Astrocyte of the cerebellum (primary cell): ENCODE data around the gene ZCRB1.

Experiments
- DNase-seq: peaks from one replicate; pipeline ENCODE4 v3.0.0-alpha.2; 2011; ENCODE audit warnings: low read depth
- H3K4me3 ChIP-seq: 2 replicates; pipeline ENCODE4 v1.5.1; 2011; ENCODE audit warnings: mild to moderate bottlenecking, low read depth, low read length, moderate library complexity
- in situ Hi-C: cut with HindIII; loops from 2 replicates; pipeline ENCODE4 v1.10.0; 2017; ENCODE audit warnings: low sequenced_read_pairs
- TF ChIP-seq, protein P1 (sequence below): IDR thresholded peaks from 2 replicates; pipeline ENCODE4 v1.5.1; 2012; ENCODE audit warnings: low read length, low read depth, moderate library complexity, mild to moderate bottlenecking; ENCODE audit errors: missing control alignments

The ZCRB1 gene

DNA sequence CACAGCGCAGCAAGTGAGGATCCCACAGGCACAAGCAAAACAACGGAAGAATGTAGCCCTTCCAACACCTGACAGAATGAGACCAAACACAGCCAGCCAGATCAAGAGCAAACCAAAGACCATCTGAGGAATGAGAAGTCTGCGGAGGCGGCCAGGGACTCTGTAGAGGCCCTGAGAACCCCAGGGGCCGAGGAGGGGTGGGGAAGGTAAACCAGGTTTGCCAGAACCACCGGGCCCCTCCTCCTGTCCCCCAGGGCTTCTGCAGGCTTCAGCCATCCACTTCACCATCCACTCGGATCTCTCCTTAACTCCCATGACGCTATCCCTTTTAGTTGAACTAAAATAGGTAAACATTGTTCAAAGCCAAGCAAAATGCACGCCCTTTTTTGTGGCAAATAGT, 37.4 kb downstream of the ZCRB1 start:
- no peak for DNase-seq
- TF ChIP-seq, protein P1, sequence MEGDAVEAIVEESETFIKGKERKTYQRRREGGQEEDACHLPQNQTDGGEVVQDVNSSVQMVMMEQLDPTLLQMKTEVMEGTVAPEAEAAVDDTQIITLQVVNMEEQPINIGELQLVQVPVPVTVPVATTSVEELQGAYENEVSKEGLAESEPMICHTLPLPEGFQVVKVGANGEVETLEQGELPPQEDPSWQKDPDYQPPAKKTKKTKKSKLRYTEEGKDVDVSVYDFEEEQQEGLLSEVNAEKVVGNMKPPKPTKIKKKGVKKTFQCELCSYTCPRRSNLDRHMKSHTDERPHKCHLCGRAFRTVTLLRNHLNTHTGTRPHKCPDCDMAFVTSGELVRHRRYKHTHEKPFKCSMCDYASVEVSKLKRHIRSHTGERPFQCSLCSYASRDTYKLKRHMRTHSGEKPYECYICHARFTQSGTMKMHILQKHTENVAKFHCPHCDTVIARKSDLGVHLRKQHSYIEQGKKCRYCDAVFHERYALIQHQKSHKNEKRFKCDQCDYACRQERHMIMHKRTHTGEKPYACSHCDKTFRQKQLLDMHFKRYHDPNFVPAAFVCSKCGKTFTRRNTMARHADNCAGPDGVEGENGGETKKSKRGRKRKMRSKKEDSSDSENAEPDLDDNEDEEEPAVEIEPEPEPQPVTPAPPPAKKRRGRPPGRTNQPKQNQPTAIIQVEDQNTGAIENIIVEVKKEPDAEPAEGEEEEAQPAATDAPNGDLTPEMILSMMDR = no peak
- in situ Hi-C loops = no loop called here
- H3K4me3 ChIP-seq = no peak overlapping the region

DNA sequence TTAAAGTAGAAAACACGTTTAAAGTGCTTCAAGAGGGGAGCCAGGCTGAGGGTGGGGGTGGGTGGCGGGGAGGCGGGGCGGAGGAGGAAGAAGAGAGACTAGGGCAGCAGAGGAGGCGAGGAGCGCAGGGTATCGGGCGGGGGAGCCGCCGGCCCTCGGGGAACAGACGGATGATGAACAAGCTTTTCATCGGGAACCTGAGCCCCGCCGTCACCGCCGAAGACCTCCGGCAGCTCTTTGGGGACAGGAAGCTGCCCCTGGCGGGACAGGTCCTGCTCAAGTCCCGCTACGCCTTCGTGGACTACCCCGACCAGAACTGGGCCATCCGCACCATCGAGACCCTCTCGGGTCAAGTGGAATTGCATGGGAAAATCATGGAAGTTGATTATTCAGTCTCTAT, 39.2 kb downstream of the ZCRB1 start:
- TF ChIP-seq, protein P1 = no peak
- in situ Hi-C loops = no loop called here
- no peak for DNase-seq
- H3K4me3 ChIP-seq = no peak overlapping the region

DNA sequence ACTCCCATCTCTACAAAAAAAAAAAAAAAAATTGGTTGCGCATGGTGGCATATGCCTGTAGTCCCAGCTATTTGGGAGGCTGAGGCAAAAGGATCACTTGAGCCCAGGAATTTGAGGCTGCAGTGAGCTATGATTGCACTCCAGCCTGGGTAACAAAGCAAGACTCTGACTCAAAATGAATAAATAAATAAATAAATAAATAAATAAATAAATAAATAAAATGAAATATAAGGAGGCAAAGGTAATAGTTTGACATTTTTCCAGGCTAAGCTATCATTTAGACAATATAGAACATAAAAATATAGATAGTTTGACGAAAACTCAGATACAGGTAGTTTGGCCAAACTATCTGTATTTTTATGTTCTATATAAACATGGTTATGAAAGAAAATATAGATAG, 40.5 kb downstream of the ZCRB1 start:
- no peak for DNase-seq
- TF ChIP-seq, protein P1 = no peak
- in situ Hi-C loops = no loop called here

DNA sequence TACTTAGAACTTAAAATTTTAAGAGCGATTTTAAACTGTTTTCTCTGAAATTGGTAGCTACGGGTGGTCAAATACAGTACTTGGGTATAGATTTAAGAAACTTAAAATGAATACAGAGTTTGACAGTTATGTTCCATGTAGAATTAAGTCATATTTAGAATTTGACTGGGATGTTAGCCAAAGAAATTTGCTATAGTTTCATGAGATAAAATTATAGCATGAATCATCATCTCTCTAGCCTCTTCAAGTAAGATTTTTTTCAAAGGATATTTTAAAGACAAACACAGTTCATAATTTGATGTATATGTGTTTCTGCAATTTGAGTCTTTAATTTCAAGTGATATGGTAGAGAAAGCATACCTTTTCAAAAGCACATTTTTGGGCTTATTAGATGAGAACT, 41.0 kb downstream of the ZCRB1 start:
- DNase-seq = no peak
- H3K4me3 ChIP-seq = no peak overlapping the region
- TF ChIP-seq, protein P1 = no peak
- in situ Hi-C loops = no loop called here

More for the DNA sequence above, 40.5 kb downstream of the ZCRB1 start:
- H3K4me3 ChIP-seq = no peak overlapping the region

DNA sequence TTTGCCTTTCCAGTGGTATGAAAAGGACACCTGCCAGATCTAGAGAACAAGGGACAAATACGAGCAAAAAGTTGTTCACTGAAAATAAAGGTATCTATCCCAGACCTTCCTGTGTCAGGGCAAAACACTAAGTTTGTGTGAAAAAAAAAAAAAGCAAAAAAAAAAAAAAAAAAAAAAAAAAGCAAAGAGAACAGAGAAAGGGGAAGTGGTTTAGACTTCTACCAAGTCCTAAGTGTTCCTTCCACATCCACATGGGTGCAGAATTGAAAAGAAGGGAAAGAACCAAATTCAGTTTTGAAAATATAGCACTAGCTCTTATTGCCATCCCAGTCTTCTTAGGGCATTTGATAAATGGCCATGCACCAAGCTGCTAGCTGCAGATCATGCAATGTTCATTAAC, 41.7 kb downstream of the ZCRB1 start:
- in situ Hi-C loops = no loop called here
- DNase-seq = no peak
- TF ChIP-seq, protein P1 = no peak
- no peak overlapping the region for H3K4me3 ChIP-seq

DNA sequence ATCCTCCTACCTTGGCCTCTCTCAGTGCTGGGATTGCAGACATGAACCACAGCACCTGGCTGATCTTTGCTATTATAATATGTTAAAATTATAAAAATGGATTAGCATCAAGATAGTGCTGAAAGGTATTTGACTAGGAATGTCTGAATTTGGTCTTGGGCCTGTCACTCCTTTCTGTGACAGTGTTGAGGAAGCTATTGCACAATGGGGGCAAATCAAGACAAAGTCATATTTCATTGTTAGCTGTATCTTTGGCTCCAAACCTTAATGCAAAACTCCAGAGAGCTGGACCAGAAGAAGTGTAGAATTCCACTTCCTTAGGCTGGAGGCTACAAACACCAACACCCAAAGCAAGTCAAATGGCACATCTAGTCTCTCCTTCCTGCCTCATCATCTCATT, 42.2 kb downstream of the ZCRB1 start:
- no peak overlapping the region for H3K4me3 ChIP-seq
- TF ChIP-seq, protein P1 = no peak
- in situ Hi-C loops = no loop called here
- no peak for DNase-seq

DNA sequence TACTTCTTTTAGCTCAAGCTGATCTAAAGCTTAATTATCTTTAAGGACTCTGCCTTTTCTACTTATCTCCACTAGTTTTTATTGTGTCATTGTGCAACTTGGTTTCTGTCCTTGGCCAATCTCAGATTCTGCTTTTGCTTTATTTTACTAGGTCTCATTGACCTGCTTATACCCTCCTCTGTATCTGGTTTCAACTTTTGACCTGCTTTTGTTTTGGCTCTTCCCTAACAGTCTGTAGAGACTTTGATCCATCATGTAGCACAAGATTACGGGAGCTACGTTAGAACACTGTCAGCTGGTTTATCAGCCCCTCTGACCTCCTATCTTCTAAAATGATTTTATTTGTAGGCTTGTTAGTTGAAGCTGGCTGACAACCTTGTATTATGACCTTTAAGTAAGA, 43.6 kb downstream of the ZCRB1 start:
- TF ChIP-seq, protein P1 = no peak
- in situ Hi-C loops = no loop called here
- no peak overlapping the region for H3K4me3 ChIP-seq
- no peak for DNase-seq
